Forelimb muscle (tissue), 1 donor: Measurements from ENCODE around the gene CDC14C. TPM values are rescaled to one million over a fixed set of nuclear protein-coding genes. Genes with fewer than 3 reads are reported as not detected.
"Not testable (repeated sequence)": the region's sequence is repeated elsewhere in the genome, so short reads cannot be mapped to it uniquely, and the experiment has no call there.

ENCODE experiments used
- DNase-seq: peaks from one replicate; pipeline ENCODE4 v3.0.0-alpha.2; 2013; ENCODE audit warnings: low read depth
- polyA plus RNA-seq: library from polyadenylated mRNA; unstranded; fragments of 120-200 nt; gene quantifications from one replicate; pipeline ENCODE4 v1.2.1, GENCODE V29; 2013; ENCODE audit not compliant: insufficient read length

Gene CDC14C
- not detected for polyA plus RNA-seq

DNA sequence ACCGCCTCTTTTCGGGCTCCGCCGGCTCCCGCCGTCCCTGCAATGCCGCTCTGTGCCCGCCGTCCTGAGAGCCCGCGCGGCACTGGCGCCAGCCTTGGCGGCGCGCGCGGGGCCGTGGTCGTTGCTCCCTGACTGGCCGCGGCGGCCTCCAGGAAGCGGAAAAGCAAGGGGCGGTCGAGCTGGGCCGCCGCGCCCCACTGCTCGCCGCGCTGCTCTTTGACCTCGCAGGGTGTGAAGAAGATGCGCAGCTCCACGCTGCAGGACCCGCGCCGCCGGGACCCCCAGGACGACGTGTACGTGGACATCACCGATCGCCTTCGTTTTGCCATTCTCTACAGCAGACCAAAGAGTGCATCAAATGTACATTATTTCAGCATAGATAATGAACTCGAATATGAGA is at the start of gene CDC14C:
TSS of gene CDC14C (plus strand) at position 115 of the 400 bp plus-strand sequence. CDS start at position 241, 126 bp downstream.
- DNase-seq, result no peak

DNA sequence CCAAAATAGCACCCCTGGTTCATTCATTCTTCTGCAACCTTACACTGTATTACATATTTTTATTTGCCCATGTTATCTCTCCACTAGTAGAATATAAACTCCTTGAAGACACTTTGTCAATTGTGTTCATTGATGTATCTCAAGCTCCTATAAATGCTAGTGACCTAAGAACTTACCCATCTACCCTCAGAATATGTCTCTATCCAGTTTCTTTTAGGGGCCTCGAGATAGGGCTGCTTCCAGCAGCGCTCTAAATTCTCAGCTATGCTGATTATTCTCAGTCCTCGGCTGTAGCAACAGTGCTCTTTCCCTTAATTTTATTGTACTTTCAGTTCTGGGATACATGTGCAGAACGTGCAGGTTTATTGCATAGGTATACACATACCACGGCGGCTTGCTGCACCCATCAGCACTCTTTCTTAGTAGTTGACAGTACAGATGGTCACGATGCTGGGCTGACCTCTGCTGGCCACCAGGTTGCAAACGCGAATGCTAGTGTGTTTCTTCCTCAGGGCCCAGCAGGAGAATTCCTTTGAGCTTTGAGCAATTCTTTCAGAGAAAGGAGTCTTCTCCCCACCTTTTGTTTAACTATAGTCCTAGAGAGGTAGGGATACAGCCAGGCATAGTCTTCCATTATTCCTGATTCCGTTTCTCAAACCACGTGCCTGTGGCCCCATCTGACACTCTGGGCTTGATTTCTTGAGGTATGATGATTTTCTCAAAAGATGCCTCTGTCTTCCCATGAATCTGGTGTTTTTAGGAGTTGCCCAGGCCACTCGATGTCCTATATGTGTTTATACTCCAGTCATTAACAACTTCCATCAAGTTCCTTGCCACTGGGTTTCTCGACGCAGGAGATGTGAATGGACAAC is 49.1 kb upstream of the CDC14C start:
- no peak for DNase-seq

DNA sequence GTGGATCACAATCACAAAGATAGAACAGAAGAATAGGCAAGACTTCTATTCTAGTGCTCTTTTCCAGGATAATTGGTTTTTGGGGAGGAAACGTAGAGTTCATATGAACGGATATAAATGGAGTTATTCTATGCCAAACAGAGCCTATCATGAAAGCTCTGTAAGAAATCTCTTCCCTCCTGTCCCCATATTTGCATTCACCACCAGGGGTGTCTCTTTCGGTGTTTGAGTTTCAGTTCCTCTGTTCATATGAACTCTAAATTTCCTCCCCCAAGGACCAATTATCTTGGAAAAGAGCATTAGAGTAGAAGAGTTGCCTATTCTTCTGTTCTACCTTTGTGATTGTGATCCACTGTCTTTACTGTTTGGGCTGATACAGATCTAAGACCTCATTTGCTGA is 48.3 kb upstream of the CDC14C start:
- no peak for DNase-seq

DNA sequence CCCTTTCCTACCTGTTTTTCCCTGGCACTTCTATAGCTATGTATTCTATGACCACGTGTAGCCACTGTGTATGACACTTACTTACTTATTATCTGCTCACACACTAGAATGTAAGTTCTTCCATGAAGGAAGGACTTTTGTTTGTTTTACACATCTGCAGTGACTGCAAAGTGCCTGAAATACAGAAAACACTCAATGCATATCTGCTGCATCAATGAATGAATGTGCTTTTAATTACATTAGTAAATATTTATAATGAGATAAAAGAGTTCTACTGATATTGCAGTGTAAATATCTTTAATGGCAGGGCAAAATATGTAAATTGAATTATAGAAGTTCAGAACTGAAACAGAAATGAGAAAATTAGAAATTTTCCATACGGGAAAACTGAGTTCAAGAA is 43.5 kb upstream of the CDC14C start:
- no peak for DNase-seq

DNA sequence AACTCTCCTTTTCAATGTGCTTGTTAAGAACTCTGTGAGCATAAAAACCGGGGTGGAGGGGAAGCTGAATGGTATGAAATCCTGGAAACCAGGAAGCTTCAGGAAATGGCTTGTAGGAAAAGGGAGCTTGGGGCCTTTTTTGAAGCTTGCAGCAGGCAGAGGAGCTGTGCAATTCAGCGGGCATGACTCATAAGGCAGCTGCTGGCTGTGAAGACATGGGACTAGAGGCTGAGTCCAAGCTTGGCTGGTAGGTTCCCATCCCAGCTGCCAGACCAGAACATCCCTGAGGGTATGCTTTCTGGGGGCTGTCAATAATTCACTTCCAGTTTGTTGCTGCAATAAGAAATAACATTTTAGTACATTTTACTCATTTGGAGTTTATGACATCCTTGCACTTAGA is 36.8 kb upstream of the CDC14C start:
- no peak for DNase-seq

DNA sequence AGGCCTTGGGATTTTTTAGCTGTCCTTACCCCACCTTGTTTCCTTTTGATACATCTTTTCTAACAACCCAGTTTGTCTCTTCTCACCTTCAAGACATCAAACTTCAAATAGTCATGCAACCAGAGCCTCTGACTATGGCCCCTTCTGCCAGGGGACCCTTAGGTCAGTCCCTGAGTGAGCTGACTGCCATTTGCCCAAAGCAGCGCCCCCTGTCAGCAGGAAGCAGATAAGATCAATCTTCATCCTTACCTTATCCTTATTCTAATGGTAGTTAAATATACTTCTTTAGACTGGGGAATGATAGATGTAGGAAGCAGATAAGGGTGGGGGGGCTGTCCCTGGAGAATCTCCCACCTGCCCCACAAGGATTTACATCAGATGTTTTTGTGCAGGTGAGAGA is 29.8 kb upstream of the CDC14C start:
- no peak for DNase-seq

DNA sequence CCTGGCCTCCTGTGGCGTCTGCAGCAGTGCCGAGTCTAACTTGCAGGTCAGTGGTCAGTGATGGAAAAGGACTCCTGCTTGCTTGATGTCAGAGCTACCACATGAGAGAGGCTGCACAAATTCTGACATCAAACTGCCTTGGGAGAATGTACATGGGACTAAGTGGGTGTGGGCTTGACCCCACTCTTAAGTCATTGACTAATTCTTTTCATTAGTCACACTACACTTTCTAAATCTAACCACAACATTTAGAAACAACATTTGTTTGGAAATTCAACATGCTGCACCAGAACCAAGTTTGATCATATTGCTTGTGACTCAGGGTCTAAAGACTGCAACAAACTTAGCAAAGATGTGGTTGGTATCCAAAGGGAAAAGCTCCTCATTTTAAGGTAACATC is 24.4 kb upstream of the CDC14C start:
- no peak for DNase-seq

DNA sequence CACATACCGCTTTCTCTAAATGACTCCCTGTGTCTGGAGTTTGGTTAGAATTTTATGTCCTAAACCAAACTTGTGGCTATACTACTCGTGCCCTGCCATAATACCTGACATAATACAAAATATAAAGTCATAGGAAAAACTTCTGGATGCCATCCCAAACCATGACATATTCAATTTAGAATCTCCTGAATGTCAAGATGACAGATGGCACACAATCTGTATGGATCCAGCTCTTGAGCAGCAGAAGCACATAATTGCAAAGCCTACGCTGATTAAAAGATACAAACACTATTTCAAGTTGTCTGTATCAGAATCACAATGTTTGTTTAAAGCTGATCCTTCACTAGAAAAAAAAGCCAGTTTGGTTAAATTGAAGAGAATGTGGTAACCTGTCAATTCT is 22.4 kb upstream of the CDC14C start:
- no peak for DNase-seq

DNA sequence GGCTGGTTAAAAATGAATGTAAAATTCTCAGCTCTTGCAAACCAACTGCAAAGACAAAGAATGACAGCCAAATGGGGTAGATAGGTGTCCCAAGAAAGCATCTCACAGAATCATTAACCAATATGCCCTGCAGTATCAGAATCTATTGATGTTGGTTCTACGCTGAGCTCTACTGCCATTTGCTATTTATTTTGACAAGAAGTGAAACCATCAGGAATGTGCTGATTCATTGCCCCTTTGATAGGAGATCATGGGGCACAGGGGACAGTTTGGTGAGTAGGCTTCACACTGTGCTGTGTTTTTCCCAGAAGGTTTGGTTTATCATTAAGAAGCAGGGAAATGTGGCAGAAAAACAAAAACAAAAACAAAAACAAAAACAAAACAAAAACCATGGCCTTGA is 19.4 kb upstream of the CDC14C start:
- no peak for DNase-seq

DNA sequence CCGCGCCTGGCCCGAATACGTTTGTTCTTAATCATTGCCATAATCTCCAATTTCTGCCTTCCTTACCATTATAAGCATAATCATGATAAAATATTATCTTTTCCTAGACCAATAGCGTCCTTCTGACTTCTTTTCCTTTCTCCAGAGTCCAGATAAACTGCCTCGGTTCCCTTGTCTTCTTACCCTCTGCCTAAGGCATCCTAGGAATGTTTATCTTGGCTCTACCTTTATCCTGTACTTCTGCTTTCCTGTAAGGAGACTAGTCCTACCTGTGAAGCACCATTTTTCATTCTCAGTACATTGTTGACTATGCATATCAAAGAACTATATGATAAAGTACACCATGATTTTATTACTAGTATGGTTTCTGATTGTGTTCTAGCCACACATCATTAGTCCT is 18.7 kb upstream of the CDC14C start:
- DNase-seq, result not testable (repeated sequence)

DNA sequence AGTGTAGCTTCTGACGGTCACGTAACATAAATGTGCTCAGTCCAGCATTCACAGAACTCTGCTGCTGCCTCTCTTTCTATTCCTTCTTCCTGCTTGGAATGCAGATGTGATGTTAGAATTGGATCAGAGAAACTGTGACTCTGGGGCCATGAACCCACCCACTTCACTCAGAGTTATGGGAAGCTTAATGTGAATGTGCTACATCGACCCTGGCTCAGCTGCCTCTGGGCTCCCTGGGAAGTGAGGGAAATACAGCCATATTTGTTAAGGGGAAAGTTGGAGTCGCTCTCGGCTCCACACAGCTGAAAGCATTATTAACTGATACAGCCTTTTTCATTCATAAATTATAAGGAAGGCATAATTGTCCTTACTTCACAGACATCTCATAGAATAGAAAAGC is 14.5 kb upstream of the CDC14C start:
- not testable (repeated sequence) for DNase-seq

DNA sequence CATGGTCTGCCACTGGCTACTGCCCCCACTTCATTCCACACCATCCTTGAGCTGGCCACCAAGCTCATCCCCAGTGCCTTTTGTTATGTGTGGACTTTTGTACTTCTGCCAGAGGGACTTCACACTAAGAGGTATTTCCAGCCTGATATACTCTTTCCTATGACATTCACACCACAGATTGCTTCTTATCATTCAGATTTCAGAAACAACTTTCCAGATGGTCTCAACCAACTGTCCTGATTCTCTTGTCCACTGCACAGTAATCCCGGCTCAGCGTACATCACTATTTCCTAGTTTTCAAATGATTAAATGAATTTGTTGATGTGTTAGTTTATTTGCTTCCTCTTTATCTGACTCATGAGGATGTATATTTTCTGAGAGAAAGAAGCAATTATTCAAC is 7.1 kb downstream of the CDC14C start:
- DNase-seq, result no peak

DNA sequence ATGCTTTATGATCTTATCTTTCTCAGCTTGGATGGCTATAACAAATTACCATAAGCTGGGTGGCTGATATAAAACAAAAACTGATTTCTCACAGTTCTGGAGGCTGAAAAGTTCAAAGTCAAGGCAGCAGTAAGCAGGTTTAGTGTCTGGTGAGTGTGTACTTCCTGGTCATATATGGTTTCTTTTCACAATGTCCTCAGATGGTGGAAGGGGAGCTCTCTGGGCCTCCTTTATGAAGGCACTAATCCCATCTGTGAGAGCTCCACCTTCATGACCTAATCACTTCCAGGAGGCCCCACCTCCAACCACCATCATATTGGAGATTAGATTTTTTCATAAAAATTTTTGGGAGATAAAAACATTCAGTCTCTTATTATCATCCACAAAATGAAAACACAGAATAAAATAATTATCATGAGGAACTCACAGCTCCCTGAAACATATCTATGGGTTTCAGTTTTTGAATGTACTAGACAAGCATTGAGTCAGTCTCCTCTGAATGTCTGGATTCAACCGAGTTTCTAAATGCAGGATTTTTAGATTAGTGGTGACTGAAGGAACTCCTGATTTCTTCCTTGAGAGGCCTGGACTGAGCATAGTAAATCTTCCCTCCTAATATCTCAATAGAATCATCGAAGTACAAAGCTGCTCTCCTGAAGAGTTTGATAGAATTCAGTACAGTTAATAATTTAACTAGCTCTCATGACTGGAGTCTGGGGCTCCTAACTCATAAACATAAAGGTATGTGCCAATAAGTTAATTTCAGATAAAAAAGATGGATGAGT is 8.0 kb downstream of the CDC14C start:
- DNase-seq, result no peak

DNA sequence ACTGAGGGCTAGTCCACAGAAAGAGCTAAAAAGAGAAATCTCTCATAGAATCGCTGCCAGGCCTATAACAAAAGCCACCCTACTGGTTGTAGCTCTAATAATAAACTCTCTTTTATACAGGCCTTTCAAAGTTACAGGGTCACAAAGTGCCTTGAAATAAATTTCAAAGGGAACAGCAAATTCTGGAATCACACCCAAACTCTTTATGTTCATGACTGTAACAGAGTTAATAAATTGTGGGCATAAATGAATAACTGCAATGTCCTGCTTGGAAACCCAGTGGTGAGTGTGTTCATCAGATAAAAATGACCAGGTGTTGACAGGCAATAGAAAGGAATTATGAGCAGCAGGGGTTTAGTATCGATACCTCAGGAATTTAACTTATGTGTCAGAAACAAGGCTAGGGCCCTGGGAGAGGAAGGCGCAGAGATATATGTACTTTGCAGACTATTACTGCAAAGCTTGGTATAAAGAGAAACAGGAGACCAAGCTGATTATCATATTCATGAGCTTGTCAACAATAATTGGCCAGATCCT is 9.3 kb downstream of the CDC14C start:
- no peak for DNase-seq

DNA sequence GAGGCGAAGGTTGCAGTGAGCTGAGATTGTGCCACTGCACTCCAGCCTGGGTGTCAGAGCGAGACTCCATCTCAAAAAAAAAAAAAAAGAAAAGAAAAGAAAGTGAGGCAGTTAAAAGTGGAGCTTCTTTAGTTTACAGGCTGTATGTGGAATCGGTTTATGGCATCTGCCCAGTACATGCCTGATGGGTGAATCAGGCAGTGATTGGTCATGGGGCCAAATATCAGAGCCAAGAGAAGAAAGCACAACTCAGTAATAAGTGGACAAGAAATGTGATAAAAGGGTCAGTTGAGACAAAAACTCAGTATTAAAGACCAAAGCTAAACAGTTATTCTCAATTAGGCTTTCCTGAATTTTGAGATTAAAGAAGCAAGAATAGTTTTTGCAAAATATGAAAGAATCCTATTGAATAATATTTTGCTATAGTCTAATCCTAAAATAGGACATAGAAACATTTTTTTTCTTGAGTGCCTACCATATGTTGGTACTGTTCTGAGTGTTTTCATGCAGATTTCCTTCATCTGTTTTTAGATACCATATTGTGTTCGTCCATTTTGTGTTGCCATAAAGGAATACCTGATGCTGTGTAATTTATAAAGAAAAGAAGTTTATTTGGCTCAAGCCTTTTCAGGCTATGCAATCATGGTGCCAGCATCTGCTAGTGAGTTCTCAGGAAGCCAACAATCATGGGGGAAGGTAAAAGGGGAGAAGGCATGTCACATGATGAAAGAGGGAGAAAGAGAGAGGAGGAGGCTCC is 14.4 kb downstream of the CDC14C start:
- no peak for DNase-seq

DNA sequence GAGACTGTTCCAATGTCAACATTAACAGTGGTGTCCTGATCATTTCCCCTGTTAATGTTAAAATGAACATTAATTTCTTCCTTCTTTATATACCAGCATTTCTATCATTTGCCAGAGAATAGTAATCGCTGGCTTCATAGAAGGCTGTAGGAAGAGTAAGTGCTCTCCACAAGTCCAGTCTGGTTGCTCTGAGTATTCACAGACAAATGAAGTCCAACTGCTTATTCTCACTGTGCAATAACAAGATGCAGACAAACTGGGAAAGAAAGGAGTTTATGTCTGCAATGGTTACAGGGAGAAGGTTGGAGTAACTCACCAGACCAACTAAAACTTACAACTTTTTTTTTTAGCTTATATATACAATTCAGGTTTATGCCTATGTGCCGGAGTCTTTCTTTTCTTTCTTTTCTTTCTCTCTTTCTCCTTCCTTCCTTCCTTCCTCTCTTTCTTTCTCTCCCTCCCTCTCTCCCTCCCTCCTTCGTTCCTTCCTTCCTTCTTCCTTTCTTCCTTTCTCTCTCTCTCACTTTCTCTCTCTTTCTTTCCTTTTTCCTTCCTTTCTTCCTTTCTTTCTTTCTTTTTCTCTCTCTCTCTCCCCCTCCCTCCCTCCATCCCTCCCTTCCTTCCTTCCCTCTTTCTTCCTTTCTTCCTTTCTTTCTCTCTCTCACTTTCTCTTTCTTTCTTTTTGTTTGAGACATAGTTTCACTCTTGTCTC is 19.1 kb downstream of the CDC14C start:
- DNase-seq, result no peak

DNA sequence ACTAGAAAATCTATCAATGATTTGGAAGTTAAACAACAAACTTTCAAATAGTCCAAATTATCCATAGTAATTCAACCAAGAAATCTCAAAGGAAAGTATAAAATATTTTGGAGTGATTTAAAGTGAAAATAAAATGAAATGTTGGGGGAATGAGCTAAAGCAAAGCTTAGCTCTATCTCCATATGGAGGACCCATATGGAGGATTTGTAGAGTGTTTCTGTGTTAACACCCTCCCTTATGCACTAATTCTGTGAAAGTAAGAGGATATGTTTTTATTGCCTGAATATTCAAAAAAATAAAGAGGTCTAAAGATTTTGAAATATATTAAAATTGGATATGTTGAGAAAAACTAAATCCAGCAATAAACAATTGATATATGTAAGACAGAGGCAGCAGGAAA is 31.6 kb downstream of the CDC14C start:
- DNase-seq, result no peak

DNA sequence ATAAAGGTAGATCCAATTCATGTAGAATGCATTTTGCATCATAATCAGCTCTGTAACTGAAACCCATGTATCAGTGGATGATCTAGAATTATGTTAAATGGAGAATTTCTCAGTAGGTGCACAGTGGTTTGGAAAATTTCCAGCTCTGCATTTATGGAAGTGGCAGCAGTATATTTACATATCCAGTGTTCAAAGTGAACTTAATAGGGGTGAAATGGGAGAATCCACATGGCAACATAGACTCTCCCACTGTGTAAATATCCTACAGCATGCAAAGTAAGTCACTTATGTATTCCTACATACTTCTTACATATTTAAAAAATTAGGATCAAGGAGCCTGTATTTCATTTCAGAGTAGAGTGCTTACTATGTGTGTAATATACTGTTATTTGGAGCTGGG is 35.3 kb downstream of the CDC14C start:
- no peak for DNase-seq

DNA sequence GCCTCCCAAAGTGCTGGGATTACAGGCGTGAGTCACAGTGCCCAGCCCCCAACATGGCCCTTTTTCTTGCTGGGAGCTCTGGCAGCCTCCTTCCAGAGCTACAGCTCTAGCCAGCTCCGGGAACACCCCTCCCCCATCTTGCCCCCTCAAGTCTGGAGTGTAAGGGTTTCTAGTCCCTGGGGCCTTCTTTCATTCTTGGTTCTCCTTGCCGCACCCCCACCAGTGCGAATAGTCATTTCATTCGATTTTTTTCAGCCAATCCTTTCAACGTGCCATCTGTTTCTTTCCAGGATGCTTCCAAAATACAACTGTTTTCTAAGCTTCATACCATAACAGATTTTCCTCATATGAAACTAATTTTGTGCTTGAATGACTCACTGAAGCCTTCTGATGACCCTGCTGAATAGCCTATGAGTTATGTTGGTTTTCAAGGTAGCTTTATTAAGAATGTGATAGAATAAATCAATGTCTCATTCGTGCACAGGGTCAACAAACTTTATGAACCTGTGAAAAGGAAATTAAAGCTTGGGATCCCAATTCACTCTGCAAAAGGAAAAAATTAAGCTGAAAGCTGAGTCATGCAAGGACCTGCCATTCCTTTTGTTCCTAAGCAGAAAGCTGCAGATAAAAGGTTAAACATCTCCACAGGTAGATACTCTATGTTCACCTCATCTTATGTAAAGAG is 38.6 kb downstream of the CDC14C start:
- DNase-seq, result no peak

DNA sequence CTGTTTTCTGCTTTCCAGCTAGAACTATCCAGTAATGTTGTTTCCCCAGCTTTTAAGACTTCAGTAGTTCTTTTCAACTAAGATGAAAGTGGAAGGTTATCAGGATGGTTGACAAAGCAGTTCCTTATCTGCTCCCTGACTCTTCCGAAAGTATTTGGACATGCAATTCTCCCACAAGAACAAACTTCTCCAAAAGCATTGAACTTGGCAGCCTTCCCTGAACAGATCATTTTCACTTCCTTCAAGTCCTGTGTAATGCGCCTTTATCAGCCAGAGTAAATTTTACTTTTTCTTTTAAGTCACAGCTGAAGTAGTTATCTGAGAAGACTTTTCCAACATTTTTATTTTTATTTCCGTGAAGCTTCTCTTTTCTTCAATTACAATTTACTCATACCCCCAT is 39.7 kb downstream of the CDC14C start:
- peak; percentile 35 for DNase-seq

DNA sequence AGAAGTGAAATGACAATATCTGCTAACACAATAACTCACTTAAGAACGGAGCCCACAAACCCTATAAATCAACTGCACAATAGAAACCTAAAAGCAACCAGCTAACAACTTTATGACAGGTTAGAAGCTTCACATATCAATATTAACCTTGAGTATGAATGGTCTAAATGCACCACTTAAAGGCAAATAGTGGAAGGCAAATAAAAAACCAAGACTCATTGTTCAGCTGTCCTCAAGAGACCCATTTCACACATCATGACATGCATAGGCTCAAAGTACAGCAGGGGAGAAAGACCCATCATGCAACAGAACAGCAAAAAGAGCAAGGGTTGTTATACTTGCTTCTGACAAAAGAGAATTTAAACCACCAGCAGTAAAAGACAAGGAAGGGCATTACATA is 46.8 kb downstream of the CDC14C start:
- DNase-seq, result no peak
